HG02970 (cell line): ENCODE results near the gene MSL3B.

Experiments
- ATAC-seq: cut with Tn5 transposase; IDR thresholded peaks from one replicate; pipeline ENCODE4 v1.9.1; 2021; ENCODE audit warnings: mild to moderate bottlenecking, moderate library complexity, moderate number of reproducible peaks; ENCODE audit not compliant: unreplicated experiment, low FRiP score

The MSL3B gene

GRCh38 chr2:233818639-233819621 is 49.3 kb downstream of the MSL3B start:
- no peak for ATAC-seq

- ATAC-seq: no peak
Measured at GRCh38 chr2:233817995-233818638, 50.1 kb downstream of the MSL3B start.

GRCh38 chr2:233817361-233817911 is 50.8 kb downstream of the MSL3B start:
- no peak for ATAC-seq

GRCh38 chr2:233816771-233817170 is 51.4 kb downstream of the MSL3B start:
- ATAC-seq: no peak

GRCh38 chr2:233816334-233816733 is 51.9 kb downstream of the MSL3B start:
- ATAC-seq: no peak

- ATAC-seq: no peak
Measured at GRCh38 chr2:233815861-233816260, 52.3 kb downstream of the MSL3B start.
